ENCODE data around the gene TMEM51. TPM values are rescaled to one million over a fixed set of nuclear protein-coding genes. Genes with fewer than 3 reads are reported as not detected.

Gene TMEM51
- total and polyA plus RNA-seq, 9 donors = 9.4 to 38.5 (median 23.0) TPM

DNA sequence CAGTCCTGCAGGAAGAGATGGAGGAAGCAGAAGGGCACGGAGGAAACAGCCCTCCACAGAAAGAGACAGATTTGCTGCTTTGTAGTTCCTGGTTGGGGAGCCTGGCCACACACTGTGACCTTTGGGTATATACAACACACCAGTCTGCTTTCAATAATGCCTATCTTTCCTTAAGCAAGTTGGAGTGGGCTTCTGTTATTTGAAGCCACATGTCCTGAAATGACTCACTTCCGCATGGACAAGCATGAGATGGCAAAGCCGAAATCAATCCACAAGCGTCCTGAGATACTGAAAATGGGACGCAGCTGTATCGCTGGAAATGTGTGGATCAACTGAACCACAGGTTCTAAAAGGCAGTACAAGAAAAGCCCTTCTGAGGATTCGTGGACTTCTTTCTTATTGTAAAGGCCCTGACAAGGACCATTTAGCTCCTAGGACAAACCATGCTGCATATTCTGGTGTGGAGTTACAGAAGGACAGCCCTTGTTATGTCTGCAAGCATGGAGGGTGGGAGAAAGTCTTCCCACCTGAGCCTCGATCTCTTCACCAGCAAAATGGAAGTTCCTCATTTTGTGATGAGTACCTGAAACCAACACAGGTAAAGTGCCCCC is 70.8 kb downstream of the TMEM51 start:
- TF ChIP-seq POLR2A (IDR thresholded peaks at IDR 0.05) (no peak), EP300 (IDR thresholded peaks at IDR 0.05) (no peak)
- TF ChIP-seq, protein P1, sequence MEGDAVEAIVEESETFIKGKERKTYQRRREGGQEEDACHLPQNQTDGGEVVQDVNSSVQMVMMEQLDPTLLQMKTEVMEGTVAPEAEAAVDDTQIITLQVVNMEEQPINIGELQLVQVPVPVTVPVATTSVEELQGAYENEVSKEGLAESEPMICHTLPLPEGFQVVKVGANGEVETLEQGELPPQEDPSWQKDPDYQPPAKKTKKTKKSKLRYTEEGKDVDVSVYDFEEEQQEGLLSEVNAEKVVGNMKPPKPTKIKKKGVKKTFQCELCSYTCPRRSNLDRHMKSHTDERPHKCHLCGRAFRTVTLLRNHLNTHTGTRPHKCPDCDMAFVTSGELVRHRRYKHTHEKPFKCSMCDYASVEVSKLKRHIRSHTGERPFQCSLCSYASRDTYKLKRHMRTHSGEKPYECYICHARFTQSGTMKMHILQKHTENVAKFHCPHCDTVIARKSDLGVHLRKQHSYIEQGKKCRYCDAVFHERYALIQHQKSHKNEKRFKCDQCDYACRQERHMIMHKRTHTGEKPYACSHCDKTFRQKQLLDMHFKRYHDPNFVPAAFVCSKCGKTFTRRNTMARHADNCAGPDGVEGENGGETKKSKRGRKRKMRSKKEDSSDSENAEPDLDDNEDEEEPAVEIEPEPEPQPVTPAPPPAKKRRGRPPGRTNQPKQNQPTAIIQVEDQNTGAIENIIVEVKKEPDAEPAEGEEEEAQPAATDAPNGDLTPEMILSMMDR (IDR thresholded peaks at IDR 0.05) = no peak
- Histone ChIP-seq H3K36me3 (no peaks in the 10 kb centered on the region), H3K27me3 (no peaks in the 10 kb centered on the region), H3K4me3 (no peak overlapping the region), H3K27ac (no peak overlapping the region), H3K4me1 (ENCODE audit: insufficient read depth) (peaks cover 2% of the 10 kb centered on the region), H3K9me3 (no peaks in the 10 kb centered on the region)
- WGBS, 3 donors = 94 to 96% (median 95%) methylated on average over 8 of the region's 8 CpGs
- DNase-seq = no peak
- intact Hi-C loops (cut with DNase I) = no loop called here

DNA sequence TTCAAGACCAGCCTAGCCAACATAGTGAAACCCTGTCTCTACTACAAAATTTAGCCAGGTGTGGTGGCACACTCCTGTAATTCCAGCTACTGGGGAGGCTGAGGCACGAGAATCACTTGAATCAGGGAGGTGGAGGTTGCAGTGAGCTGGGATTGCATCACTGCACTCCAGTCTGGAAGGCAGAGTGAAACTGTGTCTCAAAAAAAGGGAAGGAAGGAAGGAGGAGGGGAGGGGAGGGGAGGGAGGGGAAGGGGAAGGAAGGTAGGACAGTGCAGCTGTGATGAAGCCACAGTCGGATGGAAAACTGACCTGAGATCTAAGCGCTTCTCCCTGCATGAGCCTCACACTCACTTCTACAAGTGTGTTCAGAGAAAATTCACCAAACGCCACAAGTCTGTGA is 71.4 kb downstream of the TMEM51 start:
- no peaks in the 10 kb centered on the region for H3K27me3 ChIP-seq
- intact Hi-C loops (cut with DNase I) = no loop called here
- no peak for DNase-seq
- H3K4me3 ChIP-seq = no peak overlapping the region
- H3K9me3 ChIP-seq = no peaks in the 10 kb centered on the region
- H3K27ac ChIP-seq = no peak overlapping the region
- 77 to 86% (median 80%) methylated on average over 4 of the region's 4 CpGs for WGBS, 3 donors
- peaks cover 2% of the 10 kb centered on the region for H3K4me1 ChIP-seq (ENCODE audit: insufficient read depth)
- no peaks in the 10 kb centered on the region for H3K36me3 ChIP-seq
- no peak for TF ChIP-seq POLR2A (IDR thresholded peaks at IDR 0.05)
- TF ChIP-seq, protein P1 (IDR thresholded peaks at IDR 0.05) = no peak
- no peak for TF ChIP-seq EP300 (IDR thresholded peaks at IDR 0.05)

DNA sequence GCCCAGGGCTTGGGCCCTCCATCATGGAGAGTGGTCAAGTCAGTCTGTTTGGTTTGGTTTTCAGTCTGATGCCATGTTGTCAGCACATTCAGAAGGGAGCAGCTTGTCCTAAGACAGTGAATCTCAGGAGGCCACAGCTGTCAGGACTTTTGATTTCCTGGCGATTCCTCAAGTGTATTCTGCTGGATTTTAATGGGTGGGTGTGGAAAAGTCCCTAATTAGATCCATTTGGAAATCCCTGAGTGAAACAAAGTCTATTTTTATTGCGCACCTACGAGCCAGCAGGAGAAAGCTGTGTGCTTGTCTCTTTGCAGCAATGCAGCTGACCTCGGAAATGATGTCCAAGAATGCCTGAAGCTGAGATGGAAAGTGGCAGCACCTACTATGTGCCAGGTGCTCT is 71.9 kb downstream of the TMEM51 start:
- Histone ChIP-seq H3K4me1 (ENCODE audit: insufficient read depth) (peaks cover 2% of the 10 kb centered on the region), H3K27ac (no peak overlapping the region), H3K4me3 (no peak overlapping the region), H3K9me3 (no peaks in the 10 kb centered on the region), H3K36me3 (no peaks in the 10 kb centered on the region), H3K27me3 (no peaks in the 10 kb centered on the region)
- no peak for DNase-seq
- intact Hi-C loops (cut with DNase I) = no loop called here
- TF ChIP-seq EP300 (IDR thresholded peaks at IDR 0.05) (no peak), POLR2A (IDR thresholded peaks at IDR 0.05) (no peak)
- TF ChIP-seq, protein P1 (IDR thresholded peaks at IDR 0.05) = no peak
- WGBS, 3 donors = 66 to 82% (median 79%) methylated on average over 4 of the region's 4 CpGs

DNA sequence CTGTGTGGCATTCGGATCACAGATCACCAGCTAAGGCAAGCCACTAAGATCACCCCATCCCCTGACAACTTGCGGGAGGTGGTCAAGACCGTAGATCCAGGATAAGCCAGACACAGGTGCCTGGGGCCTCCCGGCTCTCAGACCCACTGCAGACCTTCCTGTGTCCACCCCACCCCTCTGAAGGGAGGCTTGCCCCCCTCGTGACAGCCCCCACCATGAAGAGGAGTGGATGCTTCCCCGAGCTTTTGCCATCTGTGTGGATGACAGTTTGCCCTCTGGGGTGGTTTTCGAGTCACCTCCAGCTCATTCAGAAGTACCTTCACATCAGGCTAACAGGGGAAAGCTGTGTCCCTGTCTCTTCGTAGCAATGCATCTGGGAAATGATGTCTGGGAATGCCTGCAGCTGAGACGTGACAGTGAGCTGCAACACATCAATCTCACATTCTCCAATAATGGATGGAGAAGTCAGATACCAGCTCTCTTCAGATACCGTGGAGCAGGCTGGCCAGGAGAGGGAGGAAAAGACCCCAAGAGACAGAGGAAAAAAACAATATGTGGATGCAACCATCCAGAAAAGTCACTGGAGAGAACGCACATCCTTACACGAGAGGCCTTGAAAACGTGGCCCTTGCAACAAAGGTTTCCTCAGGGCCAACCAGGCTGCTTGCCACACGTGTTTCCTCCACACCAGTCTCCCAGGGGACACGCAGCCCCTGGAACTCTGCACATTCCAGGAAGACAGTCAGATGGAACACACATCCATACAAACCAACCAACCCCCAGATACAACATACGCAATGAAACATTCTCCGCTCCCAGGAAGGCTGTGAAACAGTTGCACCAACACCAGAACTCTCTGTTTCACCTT is 73.1 kb downstream of the TMEM51 start:
- 75 to 79% (median 77%) methylated on average over 17 of the region's 17 CpGs for WGBS, 3 donors
- no peaks in the 10 kb centered on the region for H3K27me3 ChIP-seq
- no peaks in the 10 kb centered on the region for H3K4me1 ChIP-seq (ENCODE audit: insufficient read depth)
- H3K9me3 ChIP-seq = no peaks in the 10 kb centered on the region
- no peaks in the 10 kb centered on the region for H3K36me3 ChIP-seq
- intact Hi-C loops (cut with DNase I) = no loop called here
- no peak overlapping the region for H3K4me3 ChIP-seq
- TF ChIP-seq, protein P1 (IDR thresholded peaks at IDR 0.05) = no peak
- TF ChIP-seq EP300 (IDR thresholded peaks at IDR 0.05) (no peak), POLR2A (IDR thresholded peaks at IDR 0.05) (no peak)
- H3K27ac ChIP-seq = no peak overlapping the region
- DNase-seq = no peak
